HCEC 1CT (cell line): ENCODE results near the gene TTLL13.
"Not testable (repeated sequence)": the region's sequence is repeated elsewhere in the genome, so short reads cannot be mapped to it uniquely, and the experiment has no call there.

ENCODE experiments used
- DNase-seq: peaks from one replicate; pipeline ENCODE4 v3.0.0-alpha.2; 2017

The TTLL13 gene

DNA sequence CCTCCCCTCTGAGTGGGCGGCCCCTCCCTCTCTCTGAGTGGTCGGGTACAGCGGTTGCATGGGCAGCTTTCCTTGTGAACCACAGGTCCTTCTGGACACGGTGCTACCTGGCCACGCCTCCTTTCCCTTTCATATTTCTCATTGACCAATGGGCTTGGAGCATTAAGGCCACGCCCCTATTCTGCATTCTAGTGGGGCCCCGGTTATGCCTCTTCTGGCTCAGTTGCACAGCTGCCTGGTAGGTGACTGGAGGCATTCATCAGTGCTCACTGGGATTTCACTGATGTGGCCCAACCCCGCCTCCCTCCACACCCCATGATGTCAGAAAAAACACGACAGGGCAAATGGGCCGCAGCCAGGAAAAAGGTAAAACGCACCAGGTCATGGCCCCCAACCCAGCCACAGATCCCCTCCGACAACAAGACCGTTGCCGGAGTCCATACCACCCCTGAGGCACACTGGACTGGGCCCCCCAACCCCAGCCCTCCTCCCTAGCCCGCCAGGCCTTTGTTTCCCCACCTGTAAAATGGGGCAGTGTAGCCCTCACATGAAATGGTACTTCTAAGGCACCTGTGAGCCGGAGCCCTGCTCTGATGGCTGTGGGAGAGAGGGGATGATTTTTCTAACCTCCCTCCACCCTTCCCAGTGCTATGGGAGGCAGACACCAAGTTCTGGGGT lies 42.5 kb downstream of the TTLL13 start:
- DNase-seq = no peak

- DNase-seq = peak; percentile 7
Measured at GRCh38 chr15:90293040-90293810, 43.9 kb downstream of the TTLL13 start.

- no peak for DNase-seq
Measured at GRCh38 chr15:90294159-90294558, 44.8 kb downstream of the TTLL13 start.

GRCh38 chr15:90294601-90295269 lies 45.4 kb downstream of the TTLL13 start:
- DNase-seq = no peak

DNA sequence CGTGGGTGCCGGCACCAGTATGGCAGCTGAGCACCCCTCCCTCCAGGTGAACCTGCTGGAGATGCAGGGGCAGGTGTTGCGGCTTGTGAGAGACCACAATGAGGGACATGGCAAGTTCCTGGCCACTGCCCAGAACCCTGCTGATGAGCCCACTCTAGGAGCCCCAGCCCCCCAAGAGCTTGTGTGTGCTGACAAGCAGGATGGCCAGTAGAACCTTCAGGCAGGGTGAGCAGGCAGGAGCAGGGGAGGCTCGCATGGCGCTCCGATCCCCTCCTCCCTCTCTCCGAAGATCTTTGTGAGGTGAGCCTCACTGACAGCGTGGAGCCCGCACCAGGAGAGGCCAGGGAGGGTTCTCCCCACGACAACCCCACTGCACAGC lies 45.9 kb downstream of the TTLL13 start:
- no peak for DNase-seq

GRCh38 chr15:90296316-90296884 lies 47.0 kb downstream of the TTLL13 start:
- DNase-seq = not testable (repeated sequence)

GRCh38 chr15:90297021-90297420 lies 47.7 kb downstream of the TTLL13 start:
- DNase-seq = no peak

- DNase-seq = no peak
Measured at GRCh38 chr15:90300541-90300940, 51.2 kb downstream of the TTLL13 start.

GRCh38 chr15:90300988-90301706 lies 51.8 kb downstream of the TTLL13 start:
- peak; percentile 30 for DNase-seq

DNA sequence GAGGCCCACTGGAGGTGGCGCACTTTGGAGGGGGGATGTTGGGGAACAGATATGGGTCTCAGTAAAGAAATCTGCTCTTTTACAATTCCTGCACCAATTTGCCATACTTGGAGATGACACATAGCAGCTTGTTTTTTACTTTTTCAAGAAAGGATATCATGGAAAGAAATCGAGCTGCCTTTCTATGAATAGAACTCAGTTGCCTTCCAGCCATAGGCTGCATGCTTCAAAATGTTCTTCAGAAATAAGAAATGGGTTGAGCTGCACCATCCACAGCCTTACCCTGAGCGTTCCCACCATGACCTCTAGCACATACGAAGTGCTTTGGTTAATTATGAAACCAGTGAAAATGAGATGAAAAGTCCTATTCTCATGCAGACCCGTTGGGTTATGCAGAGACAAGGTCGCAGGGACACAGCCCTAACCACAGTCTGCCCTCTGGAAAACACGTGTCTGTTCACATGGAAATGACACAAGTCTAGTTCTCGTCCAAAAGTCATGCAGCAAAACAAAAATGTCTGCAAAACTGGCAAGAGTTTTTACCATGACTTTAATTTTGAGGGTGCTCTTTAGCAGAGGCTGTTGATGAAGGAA lies 52.4 kb downstream of the TTLL13 start:
- DNase-seq = no peak

GRCh38 chr15:90305355-90305754 lies 56.0 kb downstream of the TTLL13 start:
- DNase-seq = not testable (repeated sequence)

GRCh38 chr15:90305932-90306331 lies 56.6 kb downstream of the TTLL13 start:
- DNase-seq = no peak

- no peak for DNase-seq
Measured at GRCh38 chr15:90306560-90306959, 57.2 kb downstream of the TTLL13 start.

DNA sequence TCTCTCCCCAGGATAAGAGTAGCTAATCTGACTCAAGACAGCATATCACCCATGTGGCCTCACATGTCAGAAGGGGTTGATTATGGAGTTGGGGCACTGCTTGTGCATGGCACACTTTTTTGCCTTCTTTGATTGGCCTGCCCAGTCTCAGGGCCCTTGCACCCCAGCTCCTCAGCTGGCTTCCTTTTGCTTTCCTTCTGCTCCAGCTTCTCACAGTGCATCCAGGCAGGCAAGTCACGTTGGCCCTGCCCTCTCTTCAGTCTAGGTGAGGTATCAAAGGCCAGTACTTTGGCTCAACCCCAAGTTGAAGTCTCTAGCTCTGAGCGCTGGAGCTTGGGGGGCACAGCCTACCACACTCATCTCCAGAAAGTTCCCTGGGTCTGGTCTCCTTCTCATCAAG lies 58.3 kb downstream of the TTLL13 start:
- no peak for DNase-seq

DNA sequence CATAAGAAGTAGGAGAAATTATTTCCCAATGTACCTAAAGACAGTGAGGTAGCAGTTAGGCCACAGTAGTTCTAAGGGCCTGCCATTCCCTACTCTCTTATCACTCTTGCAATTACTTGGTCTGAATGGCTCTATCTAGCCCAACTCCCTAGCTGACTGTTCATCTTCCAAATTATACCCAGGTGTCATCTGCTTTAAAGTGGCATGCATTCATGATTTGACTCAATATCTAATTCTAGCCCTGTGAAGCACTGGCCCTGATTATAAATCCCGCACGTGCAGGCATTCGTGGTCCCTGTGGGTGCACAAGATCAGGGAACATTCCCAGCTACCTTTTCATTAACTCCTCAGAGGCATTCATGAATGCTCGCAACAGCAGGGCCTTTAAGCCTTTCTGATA lies 59.7 kb downstream of the TTLL13 start:
- no peak for DNase-seq
